NCI-H748 treated with DMSO at 0.1 percent for 48 hours (cell line): Measurements from ENCODE around the gene GLB1L2.
"Not testable (repeated sequence)": the region's sequence is repeated elsewhere in the genome, so short reads cannot be mapped to it uniquely, and the experiment has no call there.

Source experiments
- DNase-seq: peaks from one replicate; lab custom pipeline; 2025; lab: John Stamatoyannopoulos, UW

GLB1L2 gene, protein sequence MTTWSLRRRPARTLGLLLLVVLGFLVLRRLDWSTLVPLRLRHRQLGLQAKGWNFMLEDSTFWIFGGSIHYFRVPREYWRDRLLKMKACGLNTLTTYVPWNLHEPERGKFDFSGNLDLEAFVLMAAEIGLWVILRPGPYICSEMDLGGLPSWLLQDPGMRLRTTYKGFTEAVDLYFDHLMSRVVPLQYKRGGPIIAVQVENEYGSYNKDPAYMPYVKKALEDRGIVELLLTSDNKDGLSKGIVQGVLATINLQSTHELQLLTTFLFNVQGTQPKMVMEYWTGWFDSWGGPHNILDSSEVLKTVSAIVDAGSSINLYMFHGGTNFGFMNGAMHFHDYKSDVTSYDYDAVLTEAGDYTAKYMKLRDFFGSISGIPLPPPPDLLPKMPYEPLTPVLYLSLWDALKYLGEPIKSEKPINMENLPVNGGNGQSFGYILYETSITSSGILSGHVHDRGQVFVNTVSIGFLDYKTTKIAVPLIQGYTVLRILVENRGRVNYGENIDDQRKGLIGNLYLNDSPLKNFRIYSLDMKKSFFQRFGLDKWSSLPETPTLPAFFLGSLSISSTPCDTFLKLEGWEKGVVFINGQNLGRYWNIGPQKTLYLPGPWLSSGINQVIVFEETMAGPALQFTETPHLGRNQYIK

DNA sequence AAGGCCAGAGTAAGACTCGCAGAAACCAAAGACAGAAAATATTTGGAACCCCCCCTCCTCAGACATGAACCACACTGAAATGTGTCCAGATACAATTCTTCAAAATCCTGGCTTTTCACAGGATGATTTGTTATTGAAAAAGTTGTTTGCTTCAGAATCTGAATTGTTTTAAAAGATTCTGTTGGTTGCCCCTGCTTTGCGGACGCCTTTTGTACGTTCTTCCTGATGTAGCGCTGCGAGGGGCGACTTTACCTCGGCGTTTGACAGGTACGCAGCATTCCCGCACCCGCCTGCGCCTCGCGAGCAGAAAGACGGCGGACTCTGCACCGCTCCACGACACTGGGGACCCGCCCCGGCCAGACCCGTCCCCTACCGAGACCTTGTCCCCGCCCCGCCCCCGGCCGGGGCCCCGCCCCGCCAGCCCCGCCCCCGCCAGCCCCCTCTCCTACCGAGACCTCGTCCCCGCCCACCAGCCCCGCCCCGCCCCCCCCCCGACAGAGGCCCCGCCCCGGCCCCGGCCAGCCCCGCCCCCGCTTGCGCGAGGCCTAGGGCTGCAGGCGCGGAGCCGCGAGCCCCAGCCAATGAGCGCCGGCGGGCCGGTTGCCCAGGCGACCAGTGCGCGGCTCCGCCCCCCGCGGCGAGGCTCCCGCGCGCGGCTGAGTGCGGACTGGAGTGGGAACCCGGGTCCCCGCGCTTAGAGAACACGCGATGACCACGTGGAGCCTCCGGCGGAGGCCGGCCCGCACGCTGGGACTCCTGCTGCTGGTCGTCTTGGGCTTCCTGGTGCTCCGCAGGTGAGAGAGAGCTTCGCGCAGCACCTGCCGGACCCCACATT, at the start of gene GLB1L2:
Gene GLB1L2 (plus strand): TSS at position 635 of the 835 bp plus-strand sequence. CDS start 74 bp downstream, at position 709.
- peak; percentile 28 for DNase-seq

DNA sequence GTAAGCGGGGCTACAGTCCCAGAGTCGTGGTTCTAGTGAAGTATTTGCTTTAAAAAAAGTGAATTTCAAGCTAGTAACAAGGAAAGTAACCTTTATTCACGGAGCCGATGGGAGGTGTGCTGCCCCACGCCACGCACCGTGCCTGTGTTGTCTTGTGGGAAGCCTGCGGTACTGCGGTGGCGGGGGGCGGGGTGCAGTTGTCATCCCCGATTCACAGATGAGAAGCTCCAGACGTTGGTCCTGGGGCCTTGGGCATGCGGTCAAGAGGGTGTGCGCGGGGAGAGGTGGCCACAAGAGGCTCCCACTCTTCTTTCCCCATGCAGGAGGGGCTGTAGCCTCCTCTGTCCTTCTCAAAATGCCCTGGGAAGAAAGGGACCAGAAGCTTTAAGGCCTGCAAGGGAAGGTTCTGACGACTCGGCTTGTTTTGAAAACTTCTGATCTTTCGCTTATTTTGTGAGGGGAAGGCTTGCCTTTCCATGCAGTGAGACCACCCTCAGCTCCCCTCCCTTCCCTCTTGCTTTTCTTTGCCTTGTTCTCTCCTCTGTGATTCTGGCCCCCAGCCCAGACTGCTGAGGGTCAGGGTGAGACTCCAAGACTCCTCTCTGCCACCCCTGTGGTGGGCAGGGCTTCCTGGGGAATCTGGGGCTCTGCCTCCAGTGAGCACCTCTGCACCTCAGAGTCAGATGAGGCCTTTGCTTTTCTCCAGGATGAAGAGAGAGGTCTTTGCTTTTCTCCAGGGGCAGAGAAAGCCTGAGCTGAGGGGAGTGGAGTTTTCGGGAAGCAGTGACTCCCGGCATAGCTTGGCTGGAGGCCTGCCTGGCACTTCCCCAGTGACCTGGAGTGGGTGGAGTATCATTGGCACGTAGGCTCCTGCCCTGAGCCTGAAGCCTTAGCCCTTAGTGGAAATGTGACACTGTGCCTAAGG, 49.4 kb upstream of the GLB1L2 start:
- DNase-seq = no peak

DNA sequence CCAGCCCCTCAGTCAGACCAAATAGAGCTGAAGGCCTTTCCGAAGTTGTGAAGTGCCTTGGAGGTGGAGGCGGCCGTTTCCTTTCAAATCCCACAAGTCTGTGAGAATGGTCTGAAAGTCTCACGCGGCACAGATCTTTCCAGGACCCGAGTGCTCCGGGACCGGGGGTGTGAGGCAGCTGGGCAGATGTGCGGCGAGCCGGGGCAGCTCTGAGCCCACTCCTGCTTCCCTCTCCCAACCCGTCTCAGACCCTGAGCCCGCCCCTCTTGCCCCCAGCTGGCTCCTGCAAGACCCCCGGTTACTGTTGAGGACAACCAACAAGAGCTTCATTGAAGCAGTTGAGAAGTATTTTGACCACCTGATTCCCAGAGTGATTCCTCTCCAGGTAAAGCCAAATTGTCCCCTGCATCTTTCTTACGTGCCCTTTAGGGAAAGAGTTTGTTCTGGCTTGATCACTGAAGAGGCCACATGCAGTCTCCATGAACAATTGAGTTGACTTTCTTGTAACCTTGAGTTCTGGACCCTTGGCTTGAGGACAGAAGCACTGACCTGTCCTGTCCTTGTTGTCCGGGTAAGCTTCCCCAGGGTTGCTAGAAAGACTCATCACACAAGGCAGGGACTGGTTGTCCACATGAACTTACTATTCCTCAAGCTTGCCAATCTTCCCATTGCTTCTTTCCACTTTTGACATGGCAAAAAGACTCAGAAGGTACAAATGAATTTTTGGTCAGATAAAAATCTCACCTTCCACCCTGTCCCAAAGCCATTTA, 48.1 kb upstream of the GLB1L2 start:
- no peak for DNase-seq

DNA sequence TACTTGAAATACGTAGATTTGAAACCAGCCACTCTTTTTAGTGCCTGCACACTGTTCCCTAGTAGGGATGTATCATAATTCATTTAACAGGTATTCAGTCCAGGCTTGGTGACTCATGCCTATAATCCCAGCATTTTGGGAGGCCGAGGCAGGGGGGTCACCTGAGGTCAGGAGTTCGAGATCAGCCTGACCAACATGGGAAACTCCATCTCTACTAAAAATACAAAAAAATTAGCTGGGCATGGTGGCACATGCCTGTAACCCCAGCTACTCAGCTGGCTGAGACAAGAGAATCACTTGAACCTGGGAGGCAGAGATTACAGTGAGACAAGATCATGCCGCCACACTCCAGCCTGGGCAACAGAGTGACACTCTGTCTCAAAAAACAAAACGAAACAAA, 47.4 kb upstream of the GLB1L2 start:
- DNase-seq = not testable (repeated sequence)

DNA sequence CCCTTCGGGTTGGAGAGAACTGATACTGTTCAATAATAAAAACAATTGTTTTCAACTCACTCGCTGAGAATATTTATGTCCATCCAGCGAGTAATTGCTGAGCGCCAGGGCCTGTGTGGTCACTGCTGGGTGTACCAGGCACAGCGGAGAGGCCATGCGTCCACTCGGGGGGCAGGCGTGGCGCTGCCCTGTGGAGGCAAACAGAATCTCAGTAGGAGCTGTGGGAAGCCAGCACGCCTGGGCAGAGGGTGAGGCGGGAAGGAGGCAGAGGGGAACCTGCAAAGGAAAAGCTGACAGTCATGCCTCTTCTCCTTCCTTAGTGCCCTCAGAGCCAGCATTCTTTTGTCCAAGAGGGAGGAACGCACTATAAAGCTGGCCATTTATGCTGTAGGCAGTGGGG, 44.2 kb upstream of the GLB1L2 start:
- DNase-seq = no peak

DNA sequence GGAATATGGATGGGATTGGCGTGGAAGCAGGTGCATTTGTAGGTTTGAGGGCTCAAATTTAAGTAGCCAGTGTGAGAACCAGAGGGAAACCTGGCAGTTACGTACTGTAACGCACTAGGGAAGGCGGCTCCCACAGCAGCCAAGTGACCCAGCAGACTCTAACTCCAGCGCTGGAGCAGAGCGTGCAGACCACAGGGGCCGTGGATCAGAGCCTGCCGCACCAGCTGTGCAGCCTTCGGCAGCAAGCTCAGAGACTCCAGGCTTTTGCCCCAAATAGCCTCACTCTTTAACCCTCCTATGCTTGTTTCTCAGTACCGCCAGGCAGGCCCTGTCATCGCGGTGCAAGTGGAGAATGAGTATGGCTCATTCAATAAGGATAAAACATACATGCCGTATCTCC, 43.3 kb upstream of the GLB1L2 start:
- no peak for DNase-seq

DNA sequence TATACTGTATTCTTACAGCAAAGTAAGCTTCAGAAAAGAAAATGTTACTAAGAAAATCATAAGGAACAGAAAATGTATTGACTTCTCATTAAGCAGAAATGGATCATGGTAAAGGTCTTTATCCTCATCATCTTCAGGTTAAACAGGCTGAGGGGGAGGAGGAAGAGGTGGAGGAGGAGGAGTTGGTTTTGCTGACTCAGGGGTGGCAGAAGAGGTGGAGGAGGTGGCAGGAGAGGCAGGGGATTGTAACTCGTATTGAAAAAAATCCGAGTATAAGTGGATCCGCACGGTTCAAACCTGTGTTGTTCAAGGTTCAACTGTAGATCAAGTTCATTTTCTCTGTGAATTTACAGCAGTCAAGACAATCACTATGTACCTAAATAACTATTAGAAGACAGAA, 42.6 kb upstream of the GLB1L2 start:
- DNase-seq = no peak

DNA sequence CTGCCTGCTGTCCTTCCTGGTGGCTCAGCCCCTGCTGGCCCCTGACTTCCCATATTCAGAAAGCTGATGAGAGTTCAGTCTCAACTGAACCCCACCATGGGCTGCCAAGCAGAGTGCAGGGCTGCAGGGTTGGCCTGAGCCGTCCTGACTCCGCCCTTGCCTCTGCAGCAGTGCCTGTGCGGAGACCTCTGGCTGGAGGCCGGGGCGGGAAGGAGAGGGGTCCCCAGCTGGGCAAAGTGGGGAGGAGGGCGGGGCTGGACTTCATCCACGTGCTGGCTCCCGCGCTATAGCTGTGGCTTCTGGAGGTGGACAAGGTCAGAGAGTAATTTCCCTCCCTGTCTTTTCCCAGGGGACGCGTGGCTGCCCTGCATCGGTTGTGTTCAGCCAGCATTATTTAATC, 42.0 kb upstream of the GLB1L2 start:
- DNase-seq = no peak

DNA sequence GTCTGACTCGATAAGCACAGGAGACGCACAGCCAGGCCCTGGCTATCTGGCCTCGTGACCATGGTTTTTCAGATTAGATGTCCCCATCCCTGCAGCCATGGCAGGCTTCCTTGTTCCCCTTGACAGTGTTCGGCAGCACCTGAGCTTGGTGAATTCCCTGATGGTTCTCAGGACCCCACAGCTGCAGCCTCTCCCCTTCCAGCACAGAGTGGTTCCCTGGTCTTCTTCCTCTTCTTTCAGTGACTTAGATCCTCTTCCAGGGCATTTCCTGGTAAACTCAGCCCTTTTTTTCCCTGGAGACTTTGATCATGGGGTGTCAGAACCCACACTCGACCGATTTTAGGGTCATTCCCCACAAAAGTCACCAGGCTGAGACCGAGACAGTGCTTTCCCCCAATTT, 41.1 kb upstream of the GLB1L2 start:
- no peak for DNase-seq

DNA sequence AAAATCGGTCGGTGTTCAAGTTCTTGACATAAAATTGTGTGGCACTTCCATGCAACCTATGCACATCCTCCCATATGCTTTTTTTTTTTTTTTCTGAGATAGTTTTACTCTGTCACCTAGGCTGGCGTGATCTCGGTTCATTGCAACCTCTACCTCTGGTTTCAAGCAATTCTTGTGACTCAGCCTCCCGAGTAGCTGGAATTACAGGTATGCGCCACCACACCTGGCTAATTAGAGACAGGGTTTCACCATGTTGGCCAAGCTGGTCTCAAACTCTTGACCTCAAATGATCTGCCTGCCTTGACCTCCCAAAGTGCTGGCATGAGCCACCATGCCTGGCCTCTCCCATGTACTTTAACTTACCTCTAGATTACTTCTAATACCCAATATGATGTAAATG, 40.6 kb upstream of the GLB1L2 start:
- no peak for DNase-seq

DNA sequence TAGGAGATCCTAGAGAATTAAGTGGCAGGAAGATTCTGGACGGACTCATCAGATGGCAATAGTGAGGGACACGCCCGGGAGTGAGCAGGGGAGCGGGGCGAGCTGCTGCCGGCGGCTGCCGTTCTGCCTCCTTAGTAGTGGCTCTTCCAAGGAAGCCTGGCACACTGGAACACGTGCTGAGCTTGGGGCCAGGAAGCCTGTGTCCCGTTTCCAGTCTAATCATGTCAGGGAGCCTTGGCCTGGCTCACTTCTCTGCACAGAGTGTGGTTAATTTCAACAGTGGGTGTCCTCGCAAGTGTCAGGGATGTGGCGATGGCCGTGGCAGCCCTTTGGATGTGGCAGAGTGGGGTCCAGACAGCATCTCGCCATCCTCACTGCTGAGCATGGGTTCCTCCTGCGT, 39.1 kb upstream of the GLB1L2 start:
- no peak for DNase-seq

DNA sequence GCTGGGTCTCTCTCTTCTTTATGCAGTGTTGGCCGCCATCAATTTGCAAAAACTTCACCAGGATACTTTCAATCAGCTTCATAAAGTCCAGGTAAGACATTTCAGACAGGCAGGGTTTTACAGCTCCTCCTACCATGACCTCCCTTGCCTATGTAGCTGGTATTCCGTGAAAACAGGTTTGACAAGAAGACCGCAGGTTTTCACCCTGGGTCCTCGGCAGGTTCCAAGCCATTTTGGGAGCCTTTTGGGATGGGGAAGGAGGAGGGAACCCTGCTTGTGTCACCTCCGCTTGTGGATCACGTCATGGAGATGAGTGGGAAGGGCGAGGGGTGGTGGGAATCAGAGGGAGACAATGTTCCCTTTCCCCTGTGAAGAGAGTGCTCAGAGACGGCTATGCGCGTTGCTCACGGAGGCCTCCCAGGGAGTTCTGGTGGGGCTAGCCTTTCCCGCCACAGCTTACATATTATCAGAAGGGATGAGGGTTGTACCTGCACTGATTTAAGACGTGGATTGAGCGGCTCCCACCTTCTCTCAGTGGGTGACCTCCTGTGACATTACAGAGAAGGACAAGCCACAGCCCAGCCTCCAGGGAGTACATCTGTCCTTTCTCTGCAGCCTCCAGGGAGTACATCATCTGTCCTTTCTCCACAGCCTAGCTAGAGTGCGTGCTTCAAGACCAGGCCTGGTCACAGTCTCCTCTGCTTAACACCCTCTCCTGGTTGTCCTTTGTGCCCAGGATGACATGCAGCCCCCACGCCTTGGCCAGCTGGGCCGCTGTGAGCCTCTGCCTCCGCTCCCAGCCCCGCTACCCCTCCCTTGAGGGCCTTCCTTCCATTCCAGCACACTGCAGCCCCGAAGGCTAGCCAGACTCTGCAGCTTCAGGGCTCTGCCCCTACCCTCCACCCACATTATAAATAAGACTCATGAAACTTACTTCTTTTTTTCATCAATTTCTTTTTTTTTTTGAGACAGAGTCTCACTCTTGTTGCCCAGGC, 38.4 kb upstream of the GLB1L2 start:
- no peak for DNase-seq

DNA sequence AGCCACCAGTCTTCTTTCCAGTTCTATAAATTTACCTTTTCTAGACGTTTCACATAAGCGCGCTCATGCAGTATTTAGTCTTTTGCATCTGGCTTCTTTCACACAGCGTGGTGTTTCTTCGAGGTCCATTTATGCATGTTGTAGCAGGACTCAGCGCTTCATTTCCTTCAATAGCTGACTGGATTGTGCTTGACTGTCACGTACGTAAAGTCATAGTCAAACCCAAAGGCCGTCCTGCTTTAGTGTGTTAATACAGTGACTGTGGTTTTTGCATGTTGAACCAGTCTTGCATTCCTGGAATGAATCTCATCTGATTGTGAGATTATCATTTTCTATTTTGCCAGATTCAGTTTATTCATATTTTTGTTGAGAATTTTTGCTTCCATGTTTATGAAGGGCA, 37.1 kb upstream of the GLB1L2 start:
- DNase-seq = no peak

DNA sequence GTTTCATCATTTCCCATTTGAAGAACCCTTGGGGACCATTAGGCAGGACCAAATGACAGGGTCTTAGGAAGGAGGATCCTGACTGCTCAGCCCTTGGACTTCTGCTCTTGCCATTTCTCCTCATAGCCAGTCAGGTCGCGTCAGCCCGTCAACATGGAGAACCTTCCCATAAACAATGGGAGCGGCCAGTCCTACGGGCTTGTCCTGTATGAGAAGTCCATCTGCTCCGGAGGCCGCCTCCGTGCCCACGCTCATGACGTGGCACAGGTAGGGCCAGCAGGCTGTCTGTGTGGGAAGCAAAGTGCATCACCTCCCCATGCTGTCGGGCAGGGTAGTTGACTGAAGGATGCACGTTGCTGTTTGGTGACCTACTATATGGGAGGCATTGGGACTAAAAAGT, 19.6 kb upstream of the GLB1L2 start:
- no peak for DNase-seq

DNA sequence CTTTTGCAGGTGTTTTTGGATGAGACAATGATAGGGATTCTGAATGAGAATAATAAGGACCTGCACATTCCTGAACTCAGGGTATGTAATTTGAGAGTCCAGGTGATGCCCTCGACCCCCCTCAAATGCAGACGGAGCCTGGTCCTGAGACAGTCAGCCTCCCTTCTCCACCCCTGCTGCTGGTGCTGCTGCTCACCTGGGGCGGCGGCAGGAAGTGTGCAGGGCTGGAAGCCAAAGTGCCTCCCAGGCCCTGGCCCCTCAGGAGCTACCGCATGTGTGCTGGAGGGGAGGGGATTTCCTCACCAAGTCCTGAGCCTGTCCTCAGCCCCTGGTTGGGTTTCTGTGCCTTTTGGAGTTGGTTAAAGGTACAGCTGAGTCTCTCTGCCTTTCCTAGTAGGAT, 19.0 kb upstream of the GLB1L2 start:
- DNase-seq = no peak

DNA sequence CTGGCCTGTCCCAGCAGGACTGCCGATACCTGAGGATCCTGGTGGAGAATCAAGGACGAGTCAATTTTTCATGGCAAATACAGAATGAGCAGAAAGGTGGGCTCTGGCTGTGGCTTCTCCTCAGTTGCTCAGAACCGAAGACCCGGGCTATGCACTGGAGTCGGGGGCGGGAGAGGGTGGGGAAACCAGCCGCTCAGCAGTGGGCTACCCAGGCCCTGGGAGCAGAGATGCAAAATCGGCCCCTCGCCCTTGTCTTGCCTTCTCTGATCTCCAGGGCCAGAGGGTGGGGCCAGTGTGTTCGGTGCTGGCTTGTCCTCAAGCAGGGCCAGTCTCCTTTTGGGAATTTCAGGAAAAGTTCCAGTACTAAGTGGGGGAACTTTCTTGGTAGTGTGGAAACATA, 18.4 kb upstream of the GLB1L2 start:
- no peak for DNase-seq

DNA sequence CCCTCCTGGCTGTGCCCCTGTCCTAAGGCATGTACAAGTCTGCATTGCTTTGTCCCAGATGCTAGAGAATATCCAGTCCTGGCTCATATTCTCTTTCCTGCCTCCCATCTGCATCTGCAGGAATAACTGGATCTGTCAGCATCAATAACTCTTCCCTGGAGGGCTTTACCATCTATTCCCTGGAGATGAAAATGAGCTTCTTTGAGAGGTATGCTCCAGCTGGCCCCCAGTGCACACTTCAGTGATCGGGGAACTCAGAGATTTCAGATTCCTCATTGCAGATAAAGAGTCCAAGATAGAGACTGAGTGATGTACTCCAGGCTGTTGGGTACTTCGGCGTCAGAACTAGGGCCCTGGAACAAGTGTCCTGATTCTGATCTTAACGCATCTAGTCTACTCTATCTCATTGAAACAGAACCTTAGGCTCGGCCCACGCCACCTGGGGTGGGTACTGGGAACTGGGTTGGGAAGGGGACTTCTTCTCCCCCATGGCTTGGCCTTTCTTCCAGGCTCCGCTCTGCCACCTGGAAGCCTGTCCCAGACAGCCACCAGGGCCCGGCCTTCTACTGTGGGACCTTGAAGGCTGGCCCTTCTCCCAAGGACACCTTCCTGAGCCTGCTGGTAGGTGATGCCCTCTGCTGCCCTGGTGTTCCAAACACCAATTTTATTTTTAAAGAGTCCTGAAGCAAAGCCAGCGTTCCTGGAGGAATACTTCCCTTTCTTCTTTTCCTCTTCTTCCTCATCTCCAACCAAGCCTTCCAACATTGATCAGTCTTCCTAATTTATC, 17.8 kb upstream of the GLB1L2 start:
- DNase-seq = no peak

DNA sequence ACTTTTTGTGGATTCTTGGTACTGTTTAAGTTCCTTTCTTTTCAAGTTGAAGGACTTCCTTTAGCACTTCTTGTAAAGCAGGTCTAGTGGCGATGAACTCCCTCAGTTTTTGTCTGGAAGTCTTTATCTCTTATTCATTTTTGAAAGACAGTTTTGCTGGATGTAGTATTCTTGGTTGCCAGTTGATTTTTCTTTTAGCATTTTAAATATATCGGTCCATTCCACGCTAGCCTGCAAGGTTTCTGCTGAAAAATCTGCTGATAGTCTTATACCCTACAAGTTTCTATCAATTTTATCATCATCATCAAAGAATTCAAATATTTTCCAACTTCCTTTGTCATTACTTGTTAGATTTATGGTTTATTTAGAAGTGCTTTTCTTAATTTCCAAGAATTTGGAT, 14.7 kb upstream of the GLB1L2 start:
- DNase-seq = no peak

DNA sequence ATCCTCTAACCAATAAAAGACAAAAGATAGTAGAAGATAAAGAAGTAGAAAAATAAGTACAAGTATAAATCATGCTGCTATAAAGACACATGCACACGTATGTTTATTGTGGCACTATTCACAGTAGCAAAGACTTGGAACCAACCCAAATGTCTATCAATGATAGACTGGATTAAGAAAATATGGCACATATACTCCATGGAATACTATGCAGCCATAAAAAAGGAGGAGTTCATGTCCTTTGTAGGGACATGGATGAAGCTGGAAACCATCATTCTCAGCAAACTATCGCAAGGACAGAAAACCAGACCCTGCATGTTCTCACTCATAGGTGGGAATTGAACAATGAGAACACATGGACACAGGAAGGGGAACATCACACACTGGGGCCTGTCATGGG, 10.4 kb upstream of the GLB1L2 start:
- DNase-seq = not testable (repeated sequence)
